Stimulated activated naive CD8-positive, alpha-beta T cell treated with anti-CD3 and anti-CD28 coated beads, Interleukin-15, Interleukin-2, amounts not matched to agents 100 U/mL and 50 U/mL, for 24 hours (primary cell): ENCODE measurements around the gene ATP8A1.
"Not testable (repeated sequence)": the region's sequence is repeated elsewhere in the genome, so short reads cannot be mapped to it uniquely, and the experiment has no call there.

ENCODE experiments used
- ATAC-seq: fragments of 150-1000 bp; cut with Tn5 transposase; one replicate; pipeline ENCODE4 v1.10.0; 2021
- DNase-seq: peaks from one replicate; pipeline ENCODE4 v3.0.0; 2021

Gene ATP8A1

GRCh38 chr4:42467777-42468176 is 189.1 kb downstream of the ATP8A1 start:
- not testable (repeated sequence) for DNase-seq, ATAC-seq

GRCh38 chr4:42466273-42466844 is 190.5 kb downstream of the ATP8A1 start:
- no peak for DNase-seq
- no peak for ATAC-seq

GRCh38 chr4:42464550-42465094 is 192.3 kb downstream of the ATP8A1 start:
- ATAC-seq: no peak
- no peak for DNase-seq

- ATAC-seq: not testable (repeated sequence)
Measured at GRCh38 chr4:42461216-42461615, 195.7 kb downstream of the ATP8A1 start.

GRCh38 chr4:42460043-42460442 is 196.9 kb downstream of the ATP8A1 start:
- no peak for ATAC-seq
- no peak for DNase-seq

More at GRCh38 chr4:42461216-42461615, 195.7 kb downstream of the ATP8A1 start:
- DNase-seq: not testable (repeated sequence)

GRCh38 chr4:42458657-42459056 is 198.2 kb downstream of the ATP8A1 start:
- DNase-seq: no peak
- ATAC-seq: no peak

GRCh38 chr4:42454755-42455420 is 202.0 kb downstream of the ATP8A1 start:
- no peak for ATAC-seq

GRCh38 chr4:42453612-42454011 is 203.3 kb downstream of the ATP8A1 start:
- ATAC-seq: no peak
- no peak for DNase-seq

More at GRCh38 chr4:42454755-42455420, 202.0 kb downstream of the ATP8A1 start:
- no peak for DNase-seq

- ATAC-seq (no peak), DNase-seq (no peak)
Measured at GRCh38 chr4:42452823-42453222, 204.1 kb downstream of the ATP8A1 start.

GRCh38 chr4:42446823-42447222 is 210.1 kb downstream of the ATP8A1 start:
- ATAC-seq (no peak), DNase-seq (no peak)

- ATAC-seq (peak; percentile 55), DNase-seq (no peak)
Measured at GRCh38 chr4:42445038-42445437, 211.9 kb downstream of the ATP8A1 start.

- no peak for DNase-seq
- ATAC-seq: no peak
Measured at GRCh38 chr4:42442601-42443000, 214.3 kb downstream of the ATP8A1 start.

GRCh38 chr4:42440083-42440482 is 216.8 kb downstream of the ATP8A1 start:
- ATAC-seq (no peak), DNase-seq (no peak)

- ATAC-seq (no peak), DNase-seq (no peak)
Measured at GRCh38 chr4:42436928-42437565, 219.9 kb downstream of the ATP8A1 start.

- no peak for DNase-seq
- ATAC-seq: no peak
Measured at GRCh38 chr4:42428036-42428435, 228.9 kb downstream of the ATP8A1 start.

- ATAC-seq (no peak), DNase-seq (no peak)
Measured at GRCh38 chr4:42425146-42426065, 231.5 kb downstream of the ATP8A1 start.

GRCh38 chr4:42420140-42420539 is 236.8 kb downstream of the ATP8A1 start:
- no peak for ATAC-seq
- no peak for DNase-seq

- no peak for DNase-seq
Measured at GRCh38 chr4:42417550-42417949, 239.4 kb downstream of the ATP8A1 start.

GRCh38 chr4:42416017-42416416 is 240.9 kb downstream of the ATP8A1 start:
- no peak for ATAC-seq

More at GRCh38 chr4:42417550-42417949, 239.4 kb downstream of the ATP8A1 start:
- no peak for ATAC-seq

GRCh38 chr4:42415281-42415680 is 241.6 kb downstream of the ATP8A1 start:
- no peak for DNase-seq

More at GRCh38 chr4:42416017-42416416, 240.9 kb downstream of the ATP8A1 start:
- no peak for DNase-seq

GRCh38 chr4:42412251-42412650 is 244.7 kb downstream of the ATP8A1 start:
- DNase-seq: no peak
- no peak for ATAC-seq

More at GRCh38 chr4:42415281-42415680, 241.6 kb downstream of the ATP8A1 start:
- ATAC-seq: no peak

- no peak for DNase-seq
- ATAC-seq: no peak
Measured at GRCh38 chr4:42411803-42412202, 245.1 kb downstream of the ATP8A1 start.
